ENCODE data around the gene CA5A. TPM values are rescaled to one million over a fixed set of nuclear protein-coding genes. Genes with fewer than 3 reads are reported as not detected.
A peak's percentile ranks its signal among the peaks of the same experiment; 100 is the strongest.

Gene CA5A
- total and polyA plus RNA-seq, 9 of the 15 experiments (the other 6 are each of a cell fraction or from before 2014, with no cell fraction given) = not detected

- no peak for TF ChIP-seq CBX5 (IDR thresholded peaks at IDR 0.05; ENCODE audit: borderline replicate concordance, low read depth)
- peak; percentile 89 for TF ChIP-seq CHD1 (IDR thresholded peaks at IDR 0.05; ENCODE audit: low read length)
- no peak for TF ChIP-seq CHCHD3 (CRISPR knock-in tag; IDR thresholded peaks at IDR 0.05)
- peak in 1 of 2 experiments; percentile 3; a peak in 1 of 4 replicates for TF ChIP-seq MAZ (CRISPR knock-in tag; conservative IDR thresholded peaks at IDR 0.05 in 1 of 2, IDR thresholded peaks at IDR 0.05 in 1 of 2)
These were observed 15.5 kb upstream of the CA5A start (continued) for GRCh38 chr16:87951552-87952538.

- H3K27me3 ChIP-seq (ENCODE audit: control insufficient read depth in 2 of 2, insufficient read depth in 2 of 2, low read length in 2 of 2) = no peaks in the 10 kb centered on the region
- ChIA-PET POLR2A (interaction anchor here (0.6 to 1.4 kb wide), 13 partner anchors 10 to 610 kb away, joined by 3 to 7 read pairs (median 3); partner anchors contain the start of gene SLC7A5), CTCF (ENCODE audit: low intra/inter-chr PET ratio) (no interaction called here)
- H3K4me1 ChIP-seq (replicated peaks in 1 of 2; ENCODE audit: control insufficient read depth in 2 of 2, insufficient read depth in 2 of 2, low read length in 2 of 2) = peaks cover 28 to 37% of the 10 kb centered on the region in 2 experiments
- H3K9me1 ChIP-seq (ENCODE audit: control insufficient read depth, insufficient read depth, low read length) = peaks cover 3% of the 10 kb centered on the region
- peak; percentile 98 for FAIRE-seq
- peaks cover 44% of the 10 kb centered on the region for H3K79me2 ChIP-seq (ENCODE audit: control insufficient read depth, insufficient read depth, low read length)
- peak; percentile 99 for DNase-seq (ENCODE audit: extremely low read depth in 1 of 4, low spot score in 3 of 4)
- peaks cover 28% of the 10 kb centered on the region; the same call in 2 of the 3 replicates for H3K36me3 ChIP-seq (ENCODE audit: control insufficient read depth, insufficient read depth, low read length)
- WGBS (ENCODE audit: insufficient coverage, low coverage, missing lambda C conversion rate) = under 1% methylated on average over 57 of the region's 73 CpGs
- no peaks in the 10 kb centered on the region for H4K20me1 ChIP-seq (replicated peaks; ENCODE audit: control insufficient read depth, insufficient read depth, low read length)
- peak within 1 kb of the TSS; percentile 100 for H3K4me2 ChIP-seq (ENCODE audit: insufficient read depth, low read length)
- H3K27ac ChIP-seq (ENCODE audit: extremely low read depth, low read depth, low read length) = peak within 1 kb of the TSS; percentile 100
- in situ Hi-C loops (cut with MboI) (no loop called here), intact Hi-C loops (cut with micrococcal nuclease) (no loop called here)
- H3K4me3 ChIP-seq = peak within 1 kb of the TSS; percentile 90
- no peaks in the 10 kb centered on the region for H3K9me3 ChIP-seq (replicated peaks; ENCODE audit: control insufficient read depth, insufficient read depth, low read depth, low read length)
- peak within 1 kb of the TSS; percentile 99 for H3K9ac ChIP-seq (ENCODE audit: insufficient read depth in 1 of 2, low read depth in 2 of 2, low read length in 2 of 2)
- no TSS peak for BruUV-seq (replicated peaks)
- peak within 1 kb of the TSS; percentile 100 for H2AFZ ChIP-seq (ENCODE audit: low read depth, low read length)
- ATAC-seq = peak; percentile 96
- TF ChIP-seq ZNF589 (CRISPR knock-in tag; IDR thresholded peaks at IDR 0.05; ENCODE audit: low read depth) (peak; percentile 69), SMARCB1 (IDR thresholded peaks at IDR 0.05; ENCODE audit: insufficient read length, low read depth) (no peak), ZNF639 (CRISPR knock-in tag; conservative IDR thresholded peaks at IDR 0.05 in 1 of 2, IDR thresholded peaks at IDR 0.05 in 1 of 2) (no peak; a peak in 1 of 4 replicates), HES1 (IDR thresholded peaks at IDR 0.05; ENCODE audit: low read depth) (no peak), SETDB1 (IDR thresholded peaks at IDR 0.05; ENCODE audit: low read length) (no peak), EP300 (IDR thresholded peaks at IDR 0.05; ENCODE audit: low read length) (peak; percentile 12; the same call in 1 of the 2 replicates), CTCFL (IDR thresholded peaks at IDR 0.05; ENCODE audit: borderline replicate concordance, insufficient read depth, low read depth, low read length, poor library complexity, severe bottlenecking) (peak; percentile 98), CCNT2 (IDR thresholded peaks at IDR 0.05; ENCODE audit: borderline replicate concordance, extremely low read depth, insufficient read length, low read depth, low read length) (peak; percentile 24)
These were observed 14.6 kb upstream of the CA5A start, which contains the start of gene BANP for GRCh38 chr16:87950765-87951551. BANP (plus strand) TSS chr16:87951434; CDS start chr16:87975116, 23,682 bp downstream.

All from K562 (cell line).